Heart left ventricle (tissue), 13 donors: ENCODE data around the gene FAM120B.

Source experiments
- POLR2A ChIP-seq, 2 donors: fragments of 450-650 bp; IDR thresholded peaks; one replicate each; pipeline ENCODE4 v1.6.1; 2017; ENCODE audit warnings: antibody characterized with exemption in 2 of 2, mild to moderate bottlenecking in 2 of 2, moderate library complexity in 2 of 2
- TF ChIP-seq, protein P1 (sequence below), 12 donors: fragments of 200-600 bp; sonication (generic) in 4 of 12; IDR thresholded peaks; one replicate each; pipeline versions ENCODE4 v1.5.0 to v1.8.0; 2018 to 2022; ENCODE audit warnings: antibody characterized with exemption in 12 of 12, mild to moderate bottlenecking in 5 of 12
- donor health status: ischemic (EF 13 %, LVEDD 7.1; RV severe dilation, severe dysfunction).
- donor health status: DM: no; HTN: yes; CAD: no.
- donor health status: DM: no; HTN: no; CAD: no.
- donor health status: ischemic (EF 25% LVEDD 6.9; RV normal size, moderate dysfunction).
- donor health status: ischemic (EF 25% LVEDD 5.7; RV mildly dilated, moderate dysfunction).
- donor health status: ischemic (EF 35%, LVEDD 5.7; RV mildly dilated, moderate dysfunction).
- donor health status: nonischemic (EF 11% LVEDD 7.7; RV severe dilation, severe dysfunction).
- donor health status: DM: yes; HTN: yes; CAD: no.
- donor health status: PGD.
- donor health status: ischemic (EF 29% LVEDD 5.4; RV normal size, mild dysfunction).
- donor health status: nonischemic (EF 23%, LVEDD 6.1; RV moderate dilation, normal function).

GRCh38 chr6:170298688-170299087 is 7.9 kb upstream of the FAM120B start:
- no peak for TF ChIP-seq POLR2A (IDR thresholded peaks at IDR 0.05)
- TF ChIP-seq, protein P1, sequence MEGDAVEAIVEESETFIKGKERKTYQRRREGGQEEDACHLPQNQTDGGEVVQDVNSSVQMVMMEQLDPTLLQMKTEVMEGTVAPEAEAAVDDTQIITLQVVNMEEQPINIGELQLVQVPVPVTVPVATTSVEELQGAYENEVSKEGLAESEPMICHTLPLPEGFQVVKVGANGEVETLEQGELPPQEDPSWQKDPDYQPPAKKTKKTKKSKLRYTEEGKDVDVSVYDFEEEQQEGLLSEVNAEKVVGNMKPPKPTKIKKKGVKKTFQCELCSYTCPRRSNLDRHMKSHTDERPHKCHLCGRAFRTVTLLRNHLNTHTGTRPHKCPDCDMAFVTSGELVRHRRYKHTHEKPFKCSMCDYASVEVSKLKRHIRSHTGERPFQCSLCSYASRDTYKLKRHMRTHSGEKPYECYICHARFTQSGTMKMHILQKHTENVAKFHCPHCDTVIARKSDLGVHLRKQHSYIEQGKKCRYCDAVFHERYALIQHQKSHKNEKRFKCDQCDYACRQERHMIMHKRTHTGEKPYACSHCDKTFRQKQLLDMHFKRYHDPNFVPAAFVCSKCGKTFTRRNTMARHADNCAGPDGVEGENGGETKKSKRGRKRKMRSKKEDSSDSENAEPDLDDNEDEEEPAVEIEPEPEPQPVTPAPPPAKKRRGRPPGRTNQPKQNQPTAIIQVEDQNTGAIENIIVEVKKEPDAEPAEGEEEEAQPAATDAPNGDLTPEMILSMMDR (IDR thresholded peaks at IDR 0.05), result no peak
